SK-N-MC (cell line): ENCODE data around the gene VWA8.

ENCODE experiments used
- EZH2 ChIP-seq: fragments of 200-600 bp; sonication (generic); IDR thresholded peaks from one replicate; pipeline ENCODE4 v1.6.1; 2017; ENCODE audit warnings: antibody characterized with exemption
- FOXP2 ChIP-seq: optimal IDR thresholded peaks from 2 replicates; pipeline ENCODE3; 2011; ENCODE audit warnings: mild to moderate bottlenecking, moderate library complexity; ENCODE audit not compliant: insufficient read depth; ENCODE audit errors: extremely low read length, control extremely low read depth
- POLR2AphosphoS5 ChIP-seq: IDR thresholded peaks from 2 replicates; pipeline ENCODE4 v1.6.1; 2012; ENCODE audit warnings: mild to moderate bottlenecking, low read depth, low read length, borderline replicate concordance

- TF ChIP-seq POLR2AphosphoS5 (no peak), EZH2 (no peak), FOXP2 (no peak)
Observed at GRCh38 chr13:41673640-41674039, 287.3 kb downstream of the VWA8 start.
